ENCODE data around the gene WDR83.

WDR83 gene

GRCh38 chr19:12720296-12720695 lies 53.7 kb downstream of the WDR83 start:
- DNase-seq, result no peak

DNA sequence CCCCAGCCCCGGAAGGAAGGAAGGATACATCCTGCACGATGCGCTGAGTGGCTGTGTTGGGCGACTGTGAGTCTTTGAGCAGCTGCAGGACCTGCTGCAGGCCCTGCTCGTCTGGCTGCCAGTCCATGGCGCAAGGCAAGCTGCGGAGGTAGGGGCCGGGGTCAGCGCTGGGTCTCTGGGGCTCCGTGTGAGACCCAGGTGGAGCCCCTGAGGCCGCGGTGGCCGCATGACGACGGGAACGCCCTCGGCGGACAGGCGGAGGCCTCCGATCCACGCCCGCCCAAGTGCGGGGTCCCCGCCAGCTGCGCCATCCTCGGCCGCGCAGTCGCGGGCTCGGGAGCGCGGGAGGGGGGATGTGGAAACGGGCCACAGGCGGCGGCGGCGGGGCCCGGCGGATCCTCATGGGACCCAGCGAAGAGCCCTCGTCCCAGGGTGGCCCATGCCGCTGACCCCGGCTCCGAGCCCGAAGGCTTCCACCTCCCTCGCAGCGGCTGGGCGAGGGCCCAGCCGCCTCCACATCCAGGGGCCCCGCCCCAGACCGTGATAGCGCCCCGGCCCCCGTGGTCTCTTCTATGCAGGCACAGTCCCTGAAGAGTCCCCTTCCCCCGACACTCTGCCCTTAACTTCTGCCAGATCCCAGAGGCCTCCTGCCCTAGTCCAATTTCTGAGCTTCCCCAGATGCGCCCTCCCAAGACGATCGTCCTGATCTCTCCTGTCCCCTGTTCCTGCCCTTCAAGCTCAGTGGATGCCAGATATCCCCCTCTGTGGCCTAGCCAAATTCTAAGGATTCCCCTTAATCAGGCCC lies 54.4 kb downstream of the WDR83 start:
- DNase-seq, result no peak

DNA sequence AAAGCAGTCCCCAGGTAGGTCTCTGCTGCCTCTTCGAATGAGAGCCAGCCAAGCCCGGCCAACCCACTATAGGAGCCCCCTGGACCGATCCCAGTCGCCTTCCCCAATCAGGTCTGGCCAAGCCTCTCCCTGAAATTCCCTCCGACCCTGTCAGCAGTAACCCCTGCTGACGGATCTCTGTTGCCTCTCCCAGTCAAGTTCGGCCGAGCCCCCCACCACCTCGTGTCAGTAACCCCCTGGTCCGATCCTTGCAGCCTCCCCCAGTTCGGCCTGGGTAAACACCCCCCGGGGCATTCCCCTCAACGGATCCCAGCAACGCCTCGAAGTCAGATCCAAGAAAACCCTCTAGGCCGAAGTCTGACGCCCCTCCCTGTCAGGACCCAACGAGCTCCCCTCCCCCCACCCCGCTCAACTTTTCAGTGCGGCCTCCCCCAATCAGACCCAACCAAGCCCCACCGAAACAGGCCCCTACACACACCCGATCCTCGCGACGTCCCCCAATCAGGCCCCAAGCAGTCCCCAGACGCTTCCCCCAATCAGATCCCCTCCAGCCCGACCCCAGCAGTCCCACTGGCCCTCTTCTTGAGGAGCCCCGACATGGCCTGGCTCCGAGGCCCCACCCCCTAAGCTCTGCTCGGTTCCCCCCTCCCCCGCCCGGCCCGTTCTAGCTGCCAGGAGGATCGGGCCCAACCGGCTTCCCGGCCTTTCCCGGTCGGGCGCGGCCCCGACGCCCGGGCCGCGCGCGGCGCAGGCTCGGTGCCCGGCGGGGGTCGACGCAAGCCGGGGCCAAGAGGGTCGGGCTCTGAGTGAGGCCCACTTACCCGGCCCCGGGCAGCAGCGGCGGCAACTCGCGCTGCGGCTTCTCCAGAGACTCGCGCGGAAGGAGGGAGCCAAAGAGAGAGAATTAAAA lies 55.3 kb downstream of the WDR83 start:
- DNase-seq, result peak; percentile 74

DNA sequence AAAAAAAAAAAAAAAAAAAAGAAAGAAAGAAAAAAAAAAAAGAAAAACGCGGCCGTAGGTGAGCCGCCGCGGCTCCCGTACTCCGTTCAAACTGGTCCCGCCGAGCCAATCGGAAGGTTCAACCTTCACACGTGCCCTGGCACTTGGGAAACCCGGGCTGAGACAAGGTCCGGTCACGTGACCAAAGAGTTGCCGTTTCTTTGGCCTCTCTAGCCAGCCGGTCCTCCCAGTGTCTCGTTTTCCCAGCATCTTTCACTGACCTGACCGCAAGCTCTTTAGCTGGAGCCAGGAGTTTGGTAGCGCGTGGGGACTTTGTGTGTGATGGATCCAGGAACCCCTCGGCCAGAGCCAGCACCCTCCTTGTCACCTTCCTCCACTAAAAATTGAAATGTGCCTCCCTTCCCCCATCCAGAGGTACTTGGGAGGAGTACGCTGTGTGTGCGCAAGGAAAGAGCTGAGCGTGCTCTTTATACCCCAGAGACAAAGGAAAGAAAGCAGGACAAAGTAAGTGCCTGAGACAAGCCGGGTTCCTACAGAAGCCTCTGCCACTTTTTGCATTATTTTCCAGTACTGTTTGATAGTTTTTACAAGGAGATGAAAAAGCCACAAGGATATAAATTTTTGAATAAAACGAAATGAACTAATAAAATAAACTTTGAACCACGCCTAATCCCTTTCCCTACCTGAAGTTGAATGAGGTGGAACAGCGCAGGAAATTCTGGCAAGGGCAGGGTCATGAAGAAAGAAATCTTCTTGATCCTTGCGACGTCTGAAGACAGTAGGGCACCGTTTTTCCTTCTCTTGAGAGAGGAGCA lies 56.2 kb downstream of the WDR83 start:
- peak; percentile 99 for DNase-seq

GRCh38 chr19:12723381-12723640 lies 56.7 kb downstream of the WDR83 start:
- peak; percentile 50 for DNase-seq

DNA sequence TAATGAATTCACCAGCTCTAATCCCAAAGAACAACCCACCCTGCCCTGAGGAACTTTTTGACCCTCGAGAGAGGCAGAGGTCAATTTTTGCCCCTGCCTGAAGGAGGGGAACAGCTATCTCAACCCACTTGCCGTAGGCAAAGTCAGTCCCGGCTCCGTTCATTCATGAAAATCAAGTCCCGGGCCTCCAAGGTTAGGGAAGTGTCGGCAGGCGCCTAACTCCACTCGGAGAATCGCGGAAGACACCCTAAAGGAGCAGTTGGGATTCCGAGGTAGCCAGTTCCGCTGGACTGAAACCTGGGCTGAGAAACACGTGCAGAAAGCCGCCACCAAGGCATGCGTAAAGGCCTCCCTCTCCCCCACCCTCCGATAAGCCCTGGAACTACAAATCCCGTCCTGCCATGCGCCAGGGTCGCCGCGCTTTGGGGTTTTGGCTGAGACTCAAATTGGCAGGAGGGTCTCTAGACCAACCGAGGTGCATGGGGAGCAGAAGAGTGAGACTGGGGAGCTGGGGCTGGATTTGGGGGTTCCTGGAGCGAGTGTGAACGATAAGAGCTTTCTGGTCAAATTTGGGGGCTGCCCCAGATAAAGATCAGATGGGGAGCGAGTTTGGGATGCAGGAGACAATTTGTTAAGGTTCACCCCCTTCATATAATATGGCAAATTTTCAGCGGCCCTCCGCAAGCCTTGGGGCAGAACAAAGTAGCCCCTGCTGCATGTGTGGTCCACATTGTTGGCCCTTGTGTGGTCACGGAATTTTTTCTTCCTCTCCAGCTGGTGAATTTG lies 57.2 kb downstream of the WDR83 start, which contains the start of gene TNPO2:
Gene TNPO2, minus strand, starts transcription at position 292 of the 786 bp plus-strand sequence. CDS start 2,955 bp downstream, outside the sequence.
- peak; percentile 79 for DNase-seq

Data from DMS53 (cell line).